GM18519 (cell line): ENCODE data around the gene CYB5R2.
"Not testable (repeated sequence)": the region's sequence is repeated elsewhere in the genome, so short reads cannot be mapped to it uniquely, and the experiment has no call there.

Source experiments
- ATAC-seq: cut with Tn5 transposase; IDR thresholded peaks from one replicate; pipeline ENCODE4 v1.9.1; 2021; ENCODE audit warnings: mild to moderate bottlenecking, moderate library complexity; ENCODE audit not compliant: unreplicated experiment, low FRiP score

CYB5R2 gene

GRCh38 chr11:7670641-7671040 is 2.7 kb downstream of the CYB5R2 start:
- no peak for ATAC-seq

DNA sequence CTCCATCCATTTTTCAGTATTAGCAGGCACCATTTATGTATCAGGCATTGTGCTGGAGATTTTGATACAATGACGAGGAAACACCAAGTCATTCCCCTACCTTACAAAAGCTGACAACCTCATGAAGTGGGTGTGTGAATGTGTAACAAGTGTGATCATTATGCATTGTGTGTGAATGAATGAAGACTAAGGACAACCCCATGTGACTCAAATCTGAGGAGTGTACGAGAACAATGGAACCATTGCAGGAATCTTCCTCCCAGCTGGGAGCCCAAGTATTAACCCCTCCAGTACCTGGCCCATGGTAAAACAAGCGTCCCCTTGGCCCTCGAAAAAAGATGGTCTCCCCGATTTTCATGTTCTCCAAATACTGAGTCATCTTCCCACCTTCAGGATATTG is 4.4 kb downstream of the CYB5R2 start:
- no peak for ATAC-seq

GRCh38 chr11:7668464-7668863 is 4.8 kb downstream of the CYB5R2 start:
- ATAC-seq = no peak

DNA sequence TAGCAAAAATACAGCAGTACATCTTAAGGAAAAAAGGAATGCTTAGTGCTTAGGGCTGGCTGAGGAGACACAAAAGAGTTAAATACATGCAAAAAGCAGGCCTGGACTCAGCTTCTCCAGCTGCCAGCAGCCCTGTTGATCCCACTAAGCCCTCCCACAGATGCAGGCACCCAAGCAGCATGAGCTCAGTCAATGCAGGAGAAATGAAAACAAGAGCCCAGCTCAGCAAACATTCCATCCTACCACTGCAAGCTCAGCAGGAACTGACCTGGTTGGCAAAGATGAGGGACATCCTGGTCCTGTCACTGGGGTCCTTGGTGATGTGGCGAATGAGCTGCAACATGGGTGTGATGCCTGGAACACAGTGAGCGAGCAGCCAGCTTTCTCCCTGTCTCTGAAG is 5.8 kb downstream of the CYB5R2 start:
- ATAC-seq = no peak

DNA sequence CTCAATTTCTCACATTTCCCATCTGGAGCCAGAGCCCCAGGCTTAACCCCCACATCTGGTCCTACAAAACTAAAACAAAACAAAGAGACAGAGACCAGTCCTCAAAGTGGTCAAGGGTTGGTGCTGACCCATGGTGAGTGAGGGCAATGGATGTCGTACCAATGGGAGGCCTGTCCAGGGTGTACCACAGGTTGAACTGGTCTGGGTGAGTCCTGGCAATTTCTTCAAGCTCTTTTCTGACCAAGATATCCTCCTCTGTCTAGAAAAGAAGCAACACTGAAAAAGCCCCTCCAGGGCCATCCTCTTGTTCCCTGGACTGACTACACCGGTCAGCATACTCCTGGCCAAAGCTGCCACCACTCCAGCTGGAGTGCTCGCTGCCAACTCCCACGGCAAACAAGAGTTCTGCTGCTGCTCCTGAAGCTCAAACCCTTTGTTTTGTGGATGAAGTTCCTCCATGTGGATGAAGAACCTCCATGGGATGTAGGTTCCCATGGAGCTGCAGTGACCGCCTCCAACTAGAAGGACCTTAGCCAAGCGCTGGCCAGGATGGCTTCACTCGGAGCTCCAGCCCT is 6.9 kb downstream of the CYB5R2 start:
- no peak for ATAC-seq

DNA sequence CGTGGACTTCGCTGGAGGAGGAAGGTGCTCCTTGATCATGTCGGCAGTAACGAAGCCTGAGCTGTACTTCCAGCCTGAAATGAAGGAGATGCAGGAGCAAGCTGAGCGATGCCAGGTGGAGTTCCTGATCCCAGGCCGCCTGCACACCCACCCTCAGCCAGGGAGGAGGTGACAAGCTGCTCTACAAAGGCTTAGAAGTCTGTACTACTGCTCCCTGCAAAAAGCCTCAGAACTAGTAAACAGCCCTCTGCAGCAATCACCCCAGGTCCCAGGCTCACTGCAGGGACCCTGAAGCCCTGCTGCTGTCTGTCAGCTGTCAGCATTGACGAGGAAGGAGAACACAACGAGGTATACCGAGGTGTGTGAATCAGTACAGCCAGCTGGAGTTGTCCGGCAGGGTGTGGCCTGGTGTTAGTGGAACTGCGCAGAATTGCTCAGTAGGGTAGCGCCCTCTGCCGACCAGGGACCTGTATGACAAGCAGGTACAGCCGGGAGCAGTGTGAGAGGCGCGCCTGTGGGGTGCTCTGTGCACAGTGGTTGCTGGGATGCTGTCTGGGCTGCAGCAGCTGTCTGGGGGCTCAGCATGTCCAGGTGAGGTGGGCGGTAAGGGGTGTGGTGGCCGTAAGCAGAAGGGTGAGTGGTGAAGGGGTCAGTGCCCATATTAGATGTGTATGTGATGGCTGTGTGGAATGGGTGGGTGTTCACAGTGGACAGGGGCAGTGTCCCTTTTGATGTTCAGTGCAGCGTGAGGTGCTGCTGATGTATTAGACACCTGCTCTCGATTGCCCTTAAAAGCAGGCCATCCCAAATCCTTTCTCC is 7.6 kb downstream of the CYB5R2 start:
- ATAC-seq = peak; percentile 96

DNA sequence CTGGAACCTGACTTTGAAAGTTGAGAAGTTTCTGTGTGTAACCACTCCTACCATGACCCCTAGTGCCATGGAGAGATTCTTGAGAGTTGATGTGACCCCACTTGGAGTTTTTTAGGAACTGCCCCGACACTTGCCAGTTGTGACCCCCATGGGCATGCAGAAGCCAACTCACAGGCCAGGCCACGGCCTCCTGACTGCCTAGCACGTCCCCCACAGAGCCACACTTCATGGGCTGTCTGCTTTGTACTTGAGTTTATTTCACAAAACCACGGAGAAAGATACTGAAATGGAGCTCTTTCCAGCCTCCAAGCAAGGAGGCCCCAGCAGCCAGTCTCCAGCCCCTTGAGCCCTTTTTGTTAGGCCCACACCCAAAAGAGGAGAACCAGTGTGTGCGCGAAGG is 8.4 kb downstream of the CYB5R2 start:
- no peak for ATAC-seq

GRCh38 chr11:7663531-7663930 is 9.8 kb downstream of the CYB5R2 start:
- ATAC-seq = not testable (repeated sequence)

DNA sequence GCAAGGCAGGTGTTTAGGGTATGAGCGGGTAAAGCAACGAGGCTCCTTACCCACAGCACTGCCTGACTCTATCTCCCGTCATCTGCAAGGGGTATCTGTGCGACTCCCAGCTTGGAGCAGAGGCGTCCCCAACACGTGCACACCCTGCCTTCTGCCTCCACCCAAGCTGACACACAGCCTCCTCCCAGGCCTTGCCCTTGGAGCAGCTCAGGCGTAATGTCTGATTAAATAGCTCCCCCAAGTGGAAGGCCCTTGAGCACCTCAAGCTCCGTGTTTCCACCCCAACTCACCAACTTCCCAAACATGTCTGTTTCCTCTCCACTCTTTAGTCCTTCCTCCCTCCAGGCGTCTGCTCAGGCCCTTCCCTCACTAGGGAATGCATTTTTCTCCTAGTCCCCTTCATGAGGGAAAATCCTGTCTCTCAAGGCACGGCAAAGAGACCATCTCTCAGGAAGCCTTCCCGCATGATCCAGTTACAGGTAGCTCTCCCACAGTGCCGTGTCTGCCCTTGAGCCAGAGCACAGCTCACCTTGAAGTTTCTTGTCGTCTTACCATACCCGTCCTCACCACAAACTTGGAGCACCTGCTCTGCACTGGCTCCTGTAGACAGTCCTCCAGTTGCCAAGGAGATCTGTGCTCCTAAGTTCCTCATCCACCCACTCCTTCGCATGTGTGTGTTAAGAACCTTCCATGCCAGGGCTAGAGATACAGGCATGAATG is 15.8 kb downstream of the CYB5R2 start:
- ATAC-seq = no peak

DNA sequence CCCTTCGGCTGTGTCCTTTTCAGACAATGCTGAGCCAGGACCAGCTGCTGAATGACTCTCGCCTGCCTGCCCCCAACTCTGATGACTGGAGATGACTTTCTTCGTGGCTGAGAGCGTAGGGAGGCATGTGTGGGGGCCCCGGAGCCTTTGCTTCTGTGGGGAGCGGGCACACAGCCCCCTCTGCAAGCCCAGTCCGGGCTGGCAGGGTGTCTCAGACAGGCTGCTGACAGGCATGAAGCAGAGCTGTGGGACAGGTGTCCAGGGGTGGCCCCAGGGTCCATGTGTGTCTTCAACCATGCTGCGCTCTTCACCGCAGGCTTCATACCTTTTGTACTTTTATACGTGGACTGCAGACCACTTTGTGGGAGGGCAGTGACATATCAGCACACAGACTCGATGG is 16.6 kb downstream of the CYB5R2 start:
- no peak for ATAC-seq

DNA sequence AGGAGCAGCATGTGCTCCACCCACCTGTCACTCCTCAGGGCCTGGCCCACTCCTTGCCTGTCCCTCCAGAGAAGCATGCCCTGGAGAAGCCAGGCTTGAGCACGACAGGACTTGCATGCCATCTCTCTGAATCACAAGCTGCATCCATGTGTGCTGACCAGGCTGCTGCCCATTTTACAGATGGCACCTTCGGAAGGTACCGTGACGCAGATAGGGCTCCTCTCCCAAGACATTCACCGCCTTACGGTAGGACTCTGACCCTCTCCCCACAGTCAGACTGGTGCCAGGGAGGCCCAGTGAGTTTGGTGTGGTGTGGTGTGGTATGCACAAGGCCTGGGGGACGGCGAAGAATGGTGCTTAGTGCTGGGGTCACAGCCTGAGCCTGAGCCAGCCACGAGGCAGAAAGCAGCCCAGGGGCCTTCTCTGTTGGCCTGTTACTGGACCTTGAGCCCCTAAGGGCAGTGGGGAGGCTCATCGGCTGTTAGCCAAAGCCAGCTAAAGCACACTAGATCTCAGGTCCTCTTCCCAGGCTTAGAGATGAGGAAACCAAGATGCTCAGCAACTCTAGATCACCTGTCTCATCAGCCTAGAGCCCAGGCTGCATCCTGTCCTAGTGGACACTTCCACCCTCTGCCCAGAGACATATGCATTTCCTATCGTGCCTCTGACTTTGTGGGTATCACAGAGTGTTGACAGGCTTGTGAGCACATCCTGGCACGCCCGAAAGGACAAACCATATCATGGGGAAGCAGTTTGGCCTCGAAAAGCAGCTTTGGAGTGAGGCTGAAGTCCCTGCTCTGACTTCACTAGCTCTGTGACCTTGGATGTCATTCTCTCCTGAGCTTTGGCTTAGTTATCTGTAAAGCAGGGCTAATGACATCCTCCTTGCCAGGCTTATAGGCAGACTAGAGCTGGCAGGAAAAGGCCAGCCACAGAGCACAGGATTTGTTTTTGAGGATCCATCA is 17.8 kb downstream of the CYB5R2 start:
- no peak for ATAC-seq

- no peak for ATAC-seq
Measured at GRCh38 chr11:7654195-7654705, 19.1 kb downstream of the CYB5R2 start.

DNA sequence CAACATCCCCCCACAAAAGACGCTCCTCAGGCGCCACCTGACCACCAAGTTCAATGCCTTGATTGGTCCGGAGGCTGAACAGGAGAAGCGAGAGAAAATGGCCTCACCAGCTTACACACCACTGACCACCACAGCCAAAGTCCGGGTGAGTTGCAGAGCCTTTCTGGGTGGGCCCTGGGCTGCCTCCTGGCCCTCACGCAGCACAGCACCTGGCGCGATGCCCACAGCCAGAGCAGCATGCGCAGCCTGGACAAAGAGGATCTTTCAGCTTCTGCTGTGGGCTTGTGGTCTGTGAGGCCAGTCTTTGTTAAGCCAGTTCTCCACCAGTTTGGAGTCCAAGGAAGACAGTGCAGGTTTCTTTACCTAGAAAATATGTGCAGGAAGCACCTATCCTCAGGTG is 21.6 kb downstream of the CYB5R2 start:
- ATAC-seq = no peak

DNA sequence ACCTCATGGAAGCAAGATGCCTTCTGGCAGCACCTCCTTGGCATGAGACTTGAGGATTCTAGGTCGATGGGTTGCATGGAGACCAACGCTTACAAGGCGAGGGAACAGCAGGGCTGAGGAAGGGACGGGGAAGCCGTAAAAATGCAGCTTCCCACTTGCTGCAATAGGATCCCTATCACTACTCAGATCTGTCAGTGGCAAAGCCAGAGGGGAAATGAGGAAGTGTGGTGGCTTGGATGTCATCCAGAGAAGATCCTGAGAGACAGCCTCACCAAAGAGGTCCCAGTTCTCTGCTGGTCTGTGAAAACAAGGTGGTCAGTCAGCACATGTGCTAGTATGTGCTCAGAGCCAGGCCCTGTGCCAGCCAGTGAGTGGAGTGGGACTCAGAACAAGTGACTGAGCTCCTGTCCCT is 22.2 kb downstream of the CYB5R2 start:
- ATAC-seq = no peak

DNA sequence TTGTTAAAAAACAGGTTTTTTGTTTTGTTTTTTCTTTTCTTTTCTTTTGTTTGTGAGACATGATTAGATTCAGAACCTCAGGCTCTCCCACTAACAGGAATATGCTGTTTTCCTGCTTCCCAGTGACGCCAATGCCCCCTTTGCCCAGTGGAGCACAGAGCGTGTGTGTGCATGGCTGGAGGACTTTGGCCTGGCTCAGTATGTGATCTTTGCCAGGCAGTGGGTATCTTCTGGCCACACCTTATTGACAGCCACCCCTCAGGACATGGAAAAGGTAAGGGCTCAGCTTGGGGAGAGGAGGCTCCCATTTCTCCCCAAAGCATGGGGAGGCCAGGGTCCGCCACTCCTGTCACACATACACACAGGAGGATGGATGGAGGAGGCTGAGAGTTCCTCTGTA is 25.0 kb downstream of the CYB5R2 start:
- ATAC-seq = no peak

- no peak for ATAC-seq
Measured at GRCh38 chr11:7646866-7647265, 26.4 kb downstream of the CYB5R2 start.

- ATAC-seq = no peak
Measured at GRCh38 chr11:7645206-7645605, 28.1 kb downstream of the CYB5R2 start.

DNA sequence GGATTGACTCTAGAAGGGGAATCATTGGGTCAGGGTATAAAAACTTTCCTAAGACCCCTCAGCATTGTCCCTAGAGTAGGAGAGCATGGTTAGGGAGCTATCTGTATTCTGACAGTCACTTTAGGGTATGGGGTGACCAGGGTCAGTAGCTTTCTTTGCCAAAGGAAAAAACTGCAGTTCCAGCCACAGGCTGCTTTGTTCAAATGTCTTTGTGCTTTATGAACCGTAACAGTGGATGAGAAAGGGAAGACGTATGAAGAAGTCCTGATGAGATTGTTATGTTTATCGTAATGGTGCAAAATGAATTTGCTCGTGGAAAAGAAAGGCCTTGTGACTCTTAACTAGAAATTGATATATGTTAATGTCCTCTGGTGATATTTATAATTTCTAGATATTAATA is 30.0 kb downstream of the CYB5R2 start:
- ATAC-seq = no peak

- no peak for ATAC-seq
Measured at GRCh38 chr11:7642747-7643146, 30.6 kb downstream of the CYB5R2 start.

- no peak for ATAC-seq
Measured at GRCh38 chr11:7640816-7641215, 32.5 kb downstream of the CYB5R2 start.
